Ovary (tissue), 1 donor: ENCODE results near the gene SLC16A3.

Source experiments
- EP300 ChIP-seq: sonication (generic); formaldehyde crosslinking; IDR thresholded peaks from one replicate; pipeline ENCODE4 v1.6.1; 2017; ENCODE audit warnings: antibody characterized with exemption
- POLR2A ChIP-seq: fragments of 450-650 bp; IDR thresholded peaks from one replicate; pipeline ENCODE4 v1.6.1; 2017; ENCODE audit warnings: antibody characterized with exemption, mild to moderate bottlenecking, moderate library complexity

DNA sequence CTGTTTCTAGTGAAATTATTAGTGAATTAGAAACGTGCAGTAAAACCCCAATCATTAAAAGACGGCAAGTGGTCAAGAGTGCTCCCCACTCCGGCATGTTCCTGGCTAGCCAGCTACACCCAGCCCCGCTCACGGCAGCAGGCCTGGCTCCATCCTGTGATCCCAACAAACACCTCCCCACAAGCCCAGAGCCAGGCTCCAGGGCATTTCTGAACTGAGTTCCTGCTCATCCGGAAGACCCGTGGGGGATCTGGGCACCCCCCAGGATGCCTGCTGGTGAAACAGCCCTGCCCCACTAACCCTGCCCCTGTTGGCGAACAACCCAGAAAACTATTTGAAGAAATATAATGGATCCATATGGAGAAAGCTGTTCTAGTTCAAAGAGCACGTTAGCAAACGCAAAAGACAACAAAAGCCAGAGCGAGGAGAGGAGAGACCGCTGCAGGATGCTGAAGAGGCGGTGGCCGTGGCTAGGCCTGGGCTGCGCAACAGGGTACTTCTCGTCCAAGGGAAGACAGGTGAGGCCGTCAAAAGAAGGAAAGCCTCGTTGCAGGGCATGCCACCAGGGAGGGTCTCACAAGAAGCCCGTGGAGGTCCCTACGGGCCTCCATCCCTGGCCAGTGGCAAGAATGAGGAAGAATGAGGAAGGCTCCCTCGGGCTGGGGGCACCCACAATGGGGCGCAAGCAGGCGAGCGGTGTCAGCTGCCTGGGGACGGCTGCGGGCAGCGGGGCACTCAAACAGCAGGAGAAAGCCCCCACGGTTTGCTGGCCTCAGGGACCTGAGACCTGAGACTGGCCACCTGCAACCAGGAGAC is 19.2 kb downstream of the SLC16A3 start:
- no peak for TF ChIP-seq EP300
- no peak for TF ChIP-seq POLR2A
